Stimulated activated CD8-positive, alpha-beta memory T cell treated with anti-CD3 and anti-CD28 coated beads, Interleukin-12 subunit alpha, Interleukin-12 subunit beta, amount 100 ng/mL, for 24 hours (primary cell): ENCODE measurements around the gene PLA1A.
"Not testable (repeated sequence)": the region's sequence is repeated elsewhere in the genome, so short reads cannot be mapped to it uniquely, and the experiment has no call there.

Source experiments
- DNase-seq: peaks from one replicate; pipeline ENCODE4 v3.0.0-alpha.2; 2020; ENCODE audit errors: extremely low read depth

PLA1A gene

GRCh38 chr3:119662604-119663373 is 65.1 kb downstream of the PLA1A start:
- DNase-seq = no peak

- no peak for DNase-seq
Measured at GRCh38 chr3:119663885-119664284, 66.2 kb downstream of the PLA1A start.

GRCh38 chr3:119664370-119664769 is 66.7 kb downstream of the PLA1A start:
- no peak for DNase-seq

GRCh38 chr3:119664850-119665379 is 67.2 kb downstream of the PLA1A start:
- no peak for DNase-seq

GRCh38 chr3:119665954-119666559 is 68.4 kb downstream of the PLA1A start:
- no peak for DNase-seq

- DNase-seq = no peak
Measured at GRCh38 chr3:119669906-119670570, 72.4 kb downstream of the PLA1A start.

- no peak for DNase-seq
Measured at GRCh38 chr3:119672776-119673175, 75.1 kb downstream of the PLA1A start.

GRCh38 chr3:119673875-119674274 is 76.2 kb downstream of the PLA1A start:
- DNase-seq = no peak

- DNase-seq = no peak
Measured at GRCh38 chr3:119675188-119675874, 77.6 kb downstream of the PLA1A start.

- no peak for DNase-seq
Measured at GRCh38 chr3:119676020-119676419, 78.3 kb downstream of the PLA1A start.

- DNase-seq = peak; percentile 86
Measured at GRCh38 chr3:119676771-119677640, 79.3 kb downstream of the PLA1A start, which contains the start of gene COX17. COX17 (minus strand) TSS chr3:119677406; CDS start chr3:119677310, 96 bp downstream.

GRCh38 chr3:119677641-119677934 is 79.9 kb downstream of the PLA1A start:
- DNase-seq = no peak

- DNase-seq = not testable (repeated sequence)
Measured at GRCh38 chr3:119678209-119678608, 80.5 kb downstream of the PLA1A start.
